ENCODE results near the gene NOS1AP. TPM values are rescaled to one million over a fixed set of nuclear protein-coding genes. Genes with fewer than 3 reads are reported as not detected.

NOS1AP gene
- total RNA-seq, 1 experiment from 2014 or later, result 0.51 TPM

GRCh38 chr1:162236201-162236600 is 166.7 kb downstream of the NOS1AP start:
- no peak overlapping the region for H3K4me3 ChIP-seq
- no peaks in the 10 kb centered on the region for H3K27me3 ChIP-seq
- H3K27ac ChIP-seq, result no peak overlapping the region
- peaks cover 17% of the 10 kb centered on the region; the same call in 1 of the 2 replicates for H3K4me1 ChIP-seq
- no peaks in the 10 kb centered on the region for H3K36me3 ChIP-seq
- DNase-seq, result peak in 1 of 2 experiments; percentile 20
- no peaks in the 10 kb centered on the region for H3K9me3 ChIP-seq (replicated peaks)

DNA sequence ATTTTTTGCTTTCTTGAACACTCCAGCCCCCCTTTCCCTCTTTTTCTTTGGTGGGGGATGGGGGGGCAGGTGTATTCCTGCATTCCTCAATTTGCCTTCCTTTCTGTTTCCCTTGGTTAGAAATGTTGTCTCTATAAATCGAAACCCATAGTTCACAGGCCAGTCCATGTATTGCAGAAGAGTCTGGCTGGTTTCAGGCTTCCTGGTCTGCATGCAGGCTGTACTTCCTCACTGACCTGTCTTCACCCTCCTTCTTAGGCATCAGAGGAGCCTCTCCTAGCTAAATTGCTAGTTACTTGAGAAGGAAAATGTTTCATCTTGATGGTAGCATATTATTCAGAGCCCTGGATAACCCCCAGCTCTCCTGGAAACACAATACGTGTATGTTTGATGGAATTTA is 167.1 kb downstream of the NOS1AP start:
- DNase-seq, result no peak
- Histone ChIP-seq H3K4me1 (peaks cover 17% of the 10 kb centered on the region; the same call in 1 of the 2 replicates), H3K27ac (no peak overlapping the region)

GRCh38 chr1:162240577-162240976 is 171.1 kb downstream of the NOS1AP start:
- Histone ChIP-seq H3K27ac (no peak overlapping the region), H3K36me3 (no peaks in the 10 kb centered on the region), H3K4me3 (no peak overlapping the region), H3K9me3 (replicated peaks) (no peaks in the 10 kb centered on the region), H3K4me1 (peaks cover 16% of the 10 kb centered on the region; the same call in 1 of the 2 replicates), H3K27me3 (no peaks in the 10 kb centered on the region)
- no peak for DNase-seq

More for the DNA sequence above, 167.1 kb downstream of the NOS1AP start:
- Histone ChIP-seq H3K4me3 (no peak overlapping the region), H3K36me3 (no peaks in the 10 kb centered on the region), H3K9me3 (replicated peaks) (no peaks in the 10 kb centered on the region), H3K27me3 (no peaks in the 10 kb centered on the region)

- Histone ChIP-seq H3K27me3 (no peaks in the 10 kb centered on the region), H3K4me3 (no peak overlapping the region), H3K4me1 (no peaks in the 10 kb centered on the region), H3K9me3 (replicated peaks) (no peaks in the 10 kb centered on the region), H3K36me3 (no peaks in the 10 kb centered on the region), H3K27ac (no peak overlapping the region)
- DNase-seq, result no peak
Observed at GRCh38 chr1:162242804-162243203, 173.3 kb downstream of the NOS1AP start.

GRCh38 chr1:162248854-162249535 is 179.5 kb downstream of the NOS1AP start:
- Histone ChIP-seq H3K27me3 (no peaks in the 10 kb centered on the region), H3K4me1 (no peaks in the 10 kb centered on the region), H3K36me3 (no peaks in the 10 kb centered on the region), H3K27ac (no peak overlapping the region), H3K4me3 (no peak overlapping the region), H3K9me3 (replicated peaks) (no peaks in the 10 kb centered on the region)
- no peak for DNase-seq

- H3K27me3 ChIP-seq, result no peaks in the 10 kb centered on the region
- H3K27ac ChIP-seq, result no peak overlapping the region
- no peak overlapping the region for H3K4me3 ChIP-seq
- no peaks in the 10 kb centered on the region for H3K9me3 ChIP-seq (replicated peaks)
- H3K36me3 ChIP-seq, result no peaks in the 10 kb centered on the region
- no peaks in the 10 kb centered on the region for H3K4me1 ChIP-seq
- DNase-seq, result no peak
Observed at GRCh38 chr1:162250004-162250730, 180.7 kb downstream of the NOS1AP start.

DNA sequence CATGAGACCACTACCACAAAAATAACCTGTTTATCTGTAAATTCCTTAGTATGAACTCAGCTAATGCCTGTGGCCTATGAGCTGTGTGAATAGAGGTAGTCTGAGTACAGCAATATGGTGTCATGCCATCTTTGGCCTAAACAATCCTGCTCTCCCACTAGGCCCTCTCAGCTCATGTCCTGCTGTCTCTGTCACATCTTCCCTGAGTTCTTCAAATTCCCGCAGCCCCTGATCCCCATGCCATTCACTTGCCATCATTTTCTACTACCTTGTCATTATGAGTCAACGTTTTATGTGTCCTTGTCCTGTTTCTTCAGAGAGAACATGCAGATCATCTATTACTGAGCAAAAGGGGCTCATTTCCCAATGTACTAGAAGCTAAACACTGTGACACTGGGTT is 181.6 kb downstream of the NOS1AP start:
- Histone ChIP-seq H3K36me3 (no peaks in the 10 kb centered on the region), H3K9me3 (replicated peaks) (no peaks in the 10 kb centered on the region), H3K4me3 (no peak overlapping the region), H3K27ac (no peak overlapping the region), H3K27me3 (no peaks in the 10 kb centered on the region), H3K4me1 (no peaks in the 10 kb centered on the region)
- DNase-seq, result no peak

GRCh38 chr1:162252214-162252613 is 182.7 kb downstream of the NOS1AP start:
- H3K36me3 ChIP-seq, result no peaks in the 10 kb centered on the region
- no peaks in the 10 kb centered on the region for H3K9me3 ChIP-seq (replicated peaks)
- H3K4me3 ChIP-seq, result no peak overlapping the region
- no peaks in the 10 kb centered on the region for H3K27me3 ChIP-seq
- no peaks in the 10 kb centered on the region for H3K4me1 ChIP-seq
- no peak overlapping the region for H3K27ac ChIP-seq
- no peak for DNase-seq

DNA sequence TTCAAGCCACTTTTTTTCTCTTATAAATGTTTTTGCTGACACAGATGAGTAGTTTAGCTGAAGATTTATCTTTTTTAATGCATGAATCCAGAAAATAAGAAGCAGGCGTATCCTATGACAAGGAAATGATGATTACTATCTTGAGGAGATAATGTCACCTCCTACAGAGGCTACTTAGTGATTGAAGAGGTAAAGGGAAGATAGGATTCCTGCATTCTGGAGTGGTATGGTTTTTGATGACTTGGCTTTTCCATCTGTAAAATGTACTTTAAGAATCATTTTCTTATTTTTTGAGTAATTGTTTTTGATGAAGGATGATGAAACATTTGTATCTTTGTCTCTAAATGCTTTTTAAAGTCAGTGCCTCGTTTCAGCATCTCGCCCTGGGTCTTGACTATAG is 184.3 kb downstream of the NOS1AP start:
- Histone ChIP-seq H3K4me1 (no peaks in the 10 kb centered on the region), H3K9me3 (replicated peaks) (no peaks in the 10 kb centered on the region), H3K27me3 (no peaks in the 10 kb centered on the region), H3K27ac (no peak overlapping the region), H3K36me3 (no peaks in the 10 kb centered on the region), H3K4me3 (no peak overlapping the region)
- no peak for DNase-seq

DNA sequence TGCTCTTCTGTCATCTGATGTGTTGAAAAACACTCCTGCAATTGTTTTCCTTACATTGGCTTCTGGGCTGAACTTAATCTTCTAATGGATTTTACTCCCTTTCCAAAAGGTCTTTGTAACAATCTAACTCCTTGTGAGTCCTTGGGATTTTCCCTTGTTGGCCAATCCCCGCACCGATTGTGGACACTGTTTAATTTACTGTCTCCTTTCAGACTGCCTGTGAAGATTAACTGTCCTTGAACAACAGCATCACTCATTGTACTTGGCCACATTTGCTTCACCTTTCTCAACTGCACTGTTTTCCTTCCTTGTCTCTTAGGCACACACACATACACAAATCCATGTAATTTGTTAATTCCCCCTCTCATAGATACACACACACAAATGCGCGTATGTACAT is 186.8 kb downstream of the NOS1AP start:
- Histone ChIP-seq H3K4me3 (no peak overlapping the region), H3K27ac (no peak overlapping the region)

GRCh38 chr1:162258394-162258793 is 188.9 kb downstream of the NOS1AP start:
- Histone ChIP-seq H3K27ac (no peak overlapping the region), H3K27me3 (no peaks in the 10 kb centered on the region), H3K9me3 (replicated peaks) (no peaks in the 10 kb centered on the region), H3K36me3 (no peaks in the 10 kb centered on the region), H3K4me3 (no peak overlapping the region), H3K4me1 (no peaks in the 10 kb centered on the region)
- no peak for DNase-seq

More for the DNA sequence above, 186.8 kb downstream of the NOS1AP start:
- H3K4me1 ChIP-seq, result no peaks in the 10 kb centered on the region
- DNase-seq, result no peak
- no peaks in the 10 kb centered on the region for H3K9me3 ChIP-seq (replicated peaks)
- no peaks in the 10 kb centered on the region for H3K36me3 ChIP-seq
- H3K27me3 ChIP-seq, result no peaks in the 10 kb centered on the region

DNA sequence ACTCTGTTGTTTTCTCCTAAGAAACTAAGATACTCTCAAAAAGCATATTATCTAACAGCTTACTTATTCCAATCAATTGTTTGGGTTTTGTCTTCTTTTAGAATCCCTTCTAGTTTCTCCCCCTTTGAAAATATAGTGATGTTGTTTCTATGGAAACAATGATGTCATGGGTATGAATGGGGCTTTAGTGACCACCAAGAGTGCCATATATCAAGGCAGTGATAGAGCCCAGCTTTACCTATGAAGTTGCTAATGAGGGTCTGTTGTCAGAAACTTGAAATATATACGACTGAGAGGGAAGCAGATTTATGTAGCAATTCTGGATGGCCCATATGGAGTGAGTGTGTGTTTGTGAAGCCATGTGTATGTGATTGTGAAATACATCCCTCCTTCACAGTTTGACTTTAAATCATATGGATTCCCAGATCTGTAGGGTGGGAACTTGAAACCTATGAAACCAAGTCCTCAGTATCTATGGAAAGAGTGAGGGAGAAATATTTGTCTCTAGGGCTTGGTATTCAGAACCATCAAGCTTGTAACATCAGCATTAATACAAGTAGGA is 190.5 kb downstream of the NOS1AP start:
- Histone ChIP-seq H3K36me3 (no peaks in the 10 kb centered on the region), H3K27ac (no peak overlapping the region), H3K4me1 (no peaks in the 10 kb centered on the region), H3K4me3 (no peak overlapping the region), H3K27me3 (no peaks in the 10 kb centered on the region), H3K9me3 (replicated peaks) (no peaks in the 10 kb centered on the region)
- DNase-seq, result no peak

GRCh38 chr1:162264108-162264507 is 194.6 kb downstream of the NOS1AP start:
- Histone ChIP-seq H3K27me3 (no peaks in the 10 kb centered on the region), H3K4me3 (no peak overlapping the region), H3K27ac (no peak overlapping the region), H3K4me1 (no peaks in the 10 kb centered on the region), H3K9me3 (replicated peaks) (no peaks in the 10 kb centered on the region), H3K36me3 (no peaks in the 10 kb centered on the region)
- DNase-seq, result no peak

- Histone ChIP-seq H3K4me3 (no peak overlapping the region), H3K36me3 (no peaks in the 10 kb centered on the region), H3K27ac (no peak overlapping the region), H3K4me1 (no peaks in the 10 kb centered on the region), H3K27me3 (no peaks in the 10 kb centered on the region), H3K9me3 (replicated peaks) (no peaks in the 10 kb centered on the region)
- DNase-seq, result no peak
Observed at GRCh38 chr1:162265983-162266382, 196.5 kb downstream of the NOS1AP start.

GRCh38 chr1:162270016-162270770 is 200.7 kb downstream of the NOS1AP start:
- no peaks in the 10 kb centered on the region for H3K36me3 ChIP-seq
- no peak for DNase-seq
- no peaks in the 10 kb centered on the region for H3K4me1 ChIP-seq
- H3K4me3 ChIP-seq, result no peak overlapping the region
- no peaks in the 10 kb centered on the region for H3K27me3 ChIP-seq
- no peaks in the 10 kb centered on the region for H3K9me3 ChIP-seq (replicated peaks)
- no peak overlapping the region for H3K27ac ChIP-seq
